Vein endothelial cell (primary cell): ENCODE data around the gene SLC38A8. TPM values are rescaled to one million over a fixed set of nuclear protein-coding genes. Genes with fewer than 3 reads are reported as not detected.

Source experiments
- small RNA-seq: library from RNA; depleted of rRNA; stranded (forward); fragments of <200 nt; gene quantifications from one replicate; pipeline ENCODE3, GENCODE V24; 2012
- total RNA-seq: library from RNA; depleted of rRNA; stranded (reverse); fragments of >200 nt; gene quantifications from 2 replicates; pipeline ENCODE4 v1.2.3, GENCODE V29; 2012

Gene SLC38A8
- total RNA-seq = not detected in 2 replicates

GRCh38 chr16:84042308-84042878 is at the start of gene SLC38A8:
Gene SLC38A8, minus strand, starts transcription at chr16:84042795. Its CDS starts 638 bp downstream, at chr16:84042157.

GRCh38 chr16:83967838-83968305 is 74.7 kb downstream of the SLC38A8 start, which contains the start of gene NECAB2:
Gene NECAB2, plus strand, starts transcription at chr16:83968244. Its CDS starts 405 bp downstream, at chr16:83968649.

Small RNAs within 50 kb of the gene (small RNA-seq; reads per million reads assigned to genes)
- 0.08 reads per million for gene RNA5SP432

Other genes with a start within 250 kb of the SLC38A8 start
- 14.1 and 28.1 TPM in 2 replicates for gene HSBP1, start 234.8 kb downstream of the SLC38A8 start, total RNA-seq
- 2.2 and 2.9 TPM in 2 replicates for gene MLYCD, start 143.7 kb downstream of the SLC38A8 start, total RNA-seq
- gene OSGIN1, start 89.6 kb downstream of the SLC38A8 start, total RNA-seq = 4.1 and 5.2 TPM in 2 replicates
- 0.57 TPM in 1 of 2 replicates, not detected in the other for gene NECAB2, start 74.6 kb downstream of the SLC38A8 start, total RNA-seq
- 102 TPM in 2 replicates for gene MBTPS1, start 74.1 kb upstream of the SLC38A8 start, total RNA-seq
- 28.4 and 28.9 TPM in 2 replicates for gene HSDL1, start 102.4 kb upstream of the SLC38A8 start, total RNA-seq
- 0.10 TPM in 1 of 2 replicates, not detected in the other for gene DNAAF1, start 102.5 kb upstream of the SLC38A8 start, total RNA-seq
- 29.4 and 51.8 TPM in 2 replicates for gene TAF1C, start 144.3 kb upstream of the SLC38A8 start, total RNA-seq
- gene ADAD2, start 148.4 kb upstream of the SLC38A8 start, total RNA-seq = 0.10 TPM in 1 of 2 replicates, not detected in the other
- not detected in 2 replicates for gene KCNG4, start 197.2 kb upstream of the SLC38A8 start, total RNA-seq